OCI-LY7 (cell line): ENCODE data around the gene TGIF2.
"Not testable (repeated sequence)": the region's sequence is repeated elsewhere in the genome, so short reads cannot be mapped to it uniquely, and the experiment has no call there.

Experiments used
- EZH2phosphoT487 ChIP-seq: fragments of 200-600 bp; sonication (generic); IDR thresholded peaks from 2 replicates; pipeline ENCODE4 v1.6.1; 2018; ENCODE audit warnings: low read depth, borderline replicate concordance, mild to moderate bottlenecking, mixed run types, antibody characterized with exemption, low read length, moderate library complexity, mixed read lengths
- TF ChIP-seq, protein P1 (sequence below): fragments of 200-600 bp; sonication (generic); conservative IDR thresholded peaks from 2 replicates; pipeline ENCODE4 v1.5.1; 2014; ENCODE audit warnings: mild to moderate bottlenecking, antibody characterized with exemption, low read length, moderate library complexity, mixed read lengths

DNA sequence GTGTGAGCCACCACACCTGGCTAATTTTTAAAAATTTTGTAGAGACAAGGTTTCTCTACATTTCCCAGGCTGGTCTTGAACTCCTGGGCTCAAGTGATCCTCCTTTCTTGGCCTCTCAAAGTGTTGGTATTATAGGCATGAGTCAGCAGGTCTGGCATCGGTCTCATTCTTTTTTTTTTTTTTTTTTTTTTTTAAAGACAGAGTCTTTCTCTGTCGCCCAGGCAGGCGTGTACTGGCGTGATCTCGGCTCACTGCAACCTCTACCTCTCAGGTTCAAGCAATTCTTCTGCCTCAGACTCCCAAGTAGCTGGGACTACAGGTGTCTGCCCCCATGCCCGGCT, 35.0 kb downstream of the TGIF2 start:
- TF ChIP-seq, protein P1, sequence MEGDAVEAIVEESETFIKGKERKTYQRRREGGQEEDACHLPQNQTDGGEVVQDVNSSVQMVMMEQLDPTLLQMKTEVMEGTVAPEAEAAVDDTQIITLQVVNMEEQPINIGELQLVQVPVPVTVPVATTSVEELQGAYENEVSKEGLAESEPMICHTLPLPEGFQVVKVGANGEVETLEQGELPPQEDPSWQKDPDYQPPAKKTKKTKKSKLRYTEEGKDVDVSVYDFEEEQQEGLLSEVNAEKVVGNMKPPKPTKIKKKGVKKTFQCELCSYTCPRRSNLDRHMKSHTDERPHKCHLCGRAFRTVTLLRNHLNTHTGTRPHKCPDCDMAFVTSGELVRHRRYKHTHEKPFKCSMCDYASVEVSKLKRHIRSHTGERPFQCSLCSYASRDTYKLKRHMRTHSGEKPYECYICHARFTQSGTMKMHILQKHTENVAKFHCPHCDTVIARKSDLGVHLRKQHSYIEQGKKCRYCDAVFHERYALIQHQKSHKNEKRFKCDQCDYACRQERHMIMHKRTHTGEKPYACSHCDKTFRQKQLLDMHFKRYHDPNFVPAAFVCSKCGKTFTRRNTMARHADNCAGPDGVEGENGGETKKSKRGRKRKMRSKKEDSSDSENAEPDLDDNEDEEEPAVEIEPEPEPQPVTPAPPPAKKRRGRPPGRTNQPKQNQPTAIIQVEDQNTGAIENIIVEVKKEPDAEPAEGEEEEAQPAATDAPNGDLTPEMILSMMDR, result not testable (repeated sequence)
- not testable (repeated sequence) for TF ChIP-seq EZH2phosphoT487
